ENCODE data around the gene COL26A1. TPM values are rescaled to one million over a fixed set of nuclear protein-coding genes. Genes with fewer than 3 reads are reported as not detected.

The COL26A1 gene
- total RNA-seq, 3 donors from 2014 or later (not counting 1 experiment from before 2014, with no cell fraction given): 0.16 TPM; not detected in 2

GRCh38 chr7:101321491-101322401, 40.9 kb upstream of the COL26A1 start, which contains the start of gene IFT22:
IFT22 (minus strand) TSS chr7:101321812; CDS start chr7:101321709, 103 bp downstream.
- peak; percentile 76 to 90 for DNase-seq
- WGBS (ENCODE audit: insufficient coverage): 3% methylated on average over 69 of the region's 69 CpGs
- no peaks in the 10 kb centered on the region for H3K9me3 Mint-ChIP-seq
- Histone ChIP-seq H3K27ac (ENCODE audit: low read length) (peak within 1 kb of the TSS; percentile 48), H3K4me3 (ENCODE audit: low read length) (peak within 1 kb of the TSS; percentile 63), H3K9me3 (ENCODE audit: control insufficient read depth, insufficient read depth, low read length) (no peaks in the 10 kb centered on the region), H3K27me3 (ENCODE audit: control insufficient read depth, insufficient read depth, low read length) (no peaks in the 10 kb centered on the region), H3K36me3 (ENCODE audit: control insufficient read depth, insufficient read depth, low read length) (no peaks in the 10 kb centered on the region), H3K4me1 (ENCODE audit: control insufficient read depth, insufficient read depth, low read length) (peaks cover 13% of the 10 kb centered on the region)
- H3K27me3 Mint-ChIP-seq (ENCODE audit: low read depth in 2 of 2): peaks cover 0 to under 1% of the 10 kb centered on the region in 2 donors
- TF ChIP-seq CTCF (IDR thresholded peaks at IDR 0.05): no peak
- intact Hi-C loops (cut with micrococcal nuclease): loop anchor here (1.0 kb wide), 1 partner anchor 77 kb away; no protein-coding TSS in a partner anchor
- peaks cover 10 to 16% of the 10 kb centered on the region in 2 donors for H3K4me1 Mint-ChIP-seq
- no peaks in the 10 kb centered on the region for H3K36me3 Mint-ChIP-seq
- ATAC-seq: peak; percentile 89 to 98 (median 97)
- peak within 1 kb of the TSS; percentile 90 for H3K4me3 Mint-ChIP-seq
- H3K27ac Mint-ChIP-seq: peak within 1 kb of the TSS; percentile 81 to 92

GRCh38 chr7:101328159-101328558, 34.5 kb upstream of the COL26A1 start:
- Mint-ChIP-seq H3K36me3 (no peaks in the 10 kb centered on the region), H3K9me3 (no peaks in the 10 kb centered on the region), H3K4me3 (no peak overlapping the region), H3K27me3 (ENCODE audit: low read depth in 2 of 2) (peaks cover 0 to 2% of the 10 kb centered on the region in 2 donors), H3K27ac (no peak overlapping the region), H3K4me1 (no peaks in the 10 kb centered on the region)
- no peaks in the 10 kb centered on the region for H3K36me3 ChIP-seq (ENCODE audit: control insufficient read depth, insufficient read depth, low read length)
- no peaks in the 10 kb centered on the region for H3K27me3 ChIP-seq (ENCODE audit: control insufficient read depth, insufficient read depth, low read length)
- no peak overlapping the region for H3K27ac ChIP-seq (ENCODE audit: low read length)
- H3K9me3 ChIP-seq (ENCODE audit: control insufficient read depth, insufficient read depth, low read length): no peaks in the 10 kb centered on the region
- DNase-seq: no peak
- intact Hi-C loops (cut with micrococcal nuclease): no loop called here
- 95% methylated on average over 5 of the region's 5 CpGs for WGBS (ENCODE audit: insufficient coverage)
- TF ChIP-seq CTCF (IDR thresholded peaks at IDR 0.05): no peak
- H3K4me3 ChIP-seq (ENCODE audit: low read length): no peak overlapping the region
- ATAC-seq: no peak
- no peaks in the 10 kb centered on the region for H3K4me1 ChIP-seq (ENCODE audit: control insufficient read depth, insufficient read depth, low read length)

GRCh38 chr7:101330011-101330484, 32.6 kb upstream of the COL26A1 start:
- intact Hi-C loops (cut with micrococcal nuclease): no loop called here
- Histone ChIP-seq H3K4me1 (ENCODE audit: control insufficient read depth, insufficient read depth, low read length) (no peaks in the 10 kb centered on the region), H3K27ac (ENCODE audit: low read length) (no peak overlapping the region), H3K36me3 (ENCODE audit: control insufficient read depth, insufficient read depth, low read length) (no peaks in the 10 kb centered on the region), H3K9me3 (ENCODE audit: control insufficient read depth, insufficient read depth, low read length) (no peaks in the 10 kb centered on the region), H3K27me3 (ENCODE audit: control insufficient read depth, insufficient read depth, low read length) (no peaks in the 10 kb centered on the region), H3K4me3 (ENCODE audit: low read length) (no peak overlapping the region)
- WGBS (ENCODE audit: insufficient coverage): 69% methylated on average over 15 of the region's 15 CpGs
- no peak for TF ChIP-seq CTCF (IDR thresholded peaks at IDR 0.05)
- Mint-ChIP-seq H3K36me3 (no peaks in the 10 kb centered on the region), H3K9me3 (no peaks in the 10 kb centered on the region), H3K27me3 (ENCODE audit: low read depth in 2 of 2) (peaks cover 0 to 2% of the 10 kb centered on the region in 2 donors), H3K4me1 (no peaks in the 10 kb centered on the region), H3K27ac (no peak overlapping the region), H3K4me3 (no peak overlapping the region)
- DNase-seq (no peak), ATAC-seq (no peak)
